Left lung (tissue), 10 donors: ENCODE results near the gene UBE2G1. TPM values are rescaled to one million over a fixed set of nuclear protein-coding genes. Genes with fewer than 3 reads are reported as not detected.

Experiments
- ATAC-seq: fragments of 200-7000 bp; cut with Tn5 transposase; one replicate; pipeline ENCODE4 v1.9.1; 2020; ENCODE audit warnings: moderate library complexity
- DNase-seq, 4 donors: peaks; one replicate each; pipeline ENCODE4 v3.0.0-alpha.2; 2013 to 2020
- H3K27ac ChIP-seq, 2 donors: fragments of 200-600 bp; sonication (generic) in 1 of 2; one replicate each; pipeline versions ENCODE4 v1.5.0 to v1.8.0; 2020 to 2021
- H3K27me3 ChIP-seq, 2 donors: fragments of 200-600 bp; sonication (generic) in 1 of 2; one replicate each; pipeline versions ENCODE4 v1.5.0 to v1.8.0; 2020 to 2021
- H3K36me3 ChIP-seq, 2 donors: fragments of 200-600 bp; sonication (generic) in 1 of 2; one replicate each; pipeline versions ENCODE4 v1.5.0 to v1.8.0; 2020 to 2021
- H3K4me1 ChIP-seq, 2 donors: fragments of 200-600 bp; one replicate each; pipeline ENCODE4 v1.8.0; 2021
- H3K4me3 ChIP-seq, 2 donors: fragments of 200-600 bp; sonication (generic) in 1 of 2; one replicate each; pipeline versions ENCODE4 v1.5.0 to v1.8.0; 2020 to 2021; ENCODE audit warnings: mild to moderate bottlenecking in 1 of 2
- H3K9me3 ChIP-seq, 2 donors: fragments of 200-600 bp; sonication (generic) in 1 of 2; one replicate each; pipeline versions ENCODE4 v1.5.0 to v1.8.0; 2020 to 2021
- CTCF ChIP-seq, 2 donors: fragments of 200-600 bp; sonication (generic) in 1 of 2; IDR thresholded peaks; one replicate each; pipeline versions ENCODE4 v1.5.0 to v1.8.0; 2021; ENCODE audit warnings: antibody characterized with exemption in 2 of 2
- intact Hi-C, 2 donors: fragments of 100-400 bp; cut with DNase I; formaldehyde crosslinking; loops; one replicate each; pipeline versions ENCODE4 v1.11.2 to v1.14.2; 2022
- polyA plus RNA-seq, 6 donors: library from polyadenylated mRNA; unstranded; fragments of 120-200 nt; gene quantifications; one replicate each; pipeline ENCODE4 v1.2.1, GENCODE V29; 2013; ENCODE audit not compliant: insufficient read length in 6 of 6
- total RNA-seq, 2 donors: library from RNA; stranded (reverse); fragmentation: NEBNext Ultra II Directional; extraction: Animal tissue kit (Norgen Biotek cat#: 25700); gene quantifications; one replicate each; pipeline ENCODE4 v1.2.1, GENCODE V29; 2021
- donor health status: DM: no; HTN: yes; CAD: no.
- donor health status: DM: no; HTN: no; CAD: no.

UBE2G1 gene
- total and polyA plus RNA-seq, 8 donors: 43.3 to 56.9 (median 48.3) TPM

- intact Hi-C loops: no loop called here
- no peak for TF ChIP-seq CTCF (IDR thresholded peaks at IDR 0.05)
- DNase-seq (no peak), ATAC-seq (no peak)
- H3K4me3 ChIP-seq: no peak overlapping the region
- H3K4me1 ChIP-seq: peaks cover 13 to 34% of the 10 kb centered on the region in 2 donors
- H3K36me3 ChIP-seq: no peaks in the 10 kb centered on the region
- no peak overlapping the region for H3K27ac ChIP-seq
- no peaks in the 10 kb centered on the region for H3K9me3 ChIP-seq
- no peaks in the 10 kb centered on the region for H3K27me3 ChIP-seq
These were observed 52.3 kb downstream of the UBE2G1 start for GRCh38 chr17:4314179-4314578.

- DNase-seq (no peak), ATAC-seq (peak; percentile 33)
- H3K4me3 ChIP-seq: no peak overlapping the region
- peaks cover 13 to 40% of the 10 kb centered on the region in 2 donors for H3K4me1 ChIP-seq
- H3K9me3 ChIP-seq: no peaks in the 10 kb centered on the region
- TF ChIP-seq CTCF (IDR thresholded peaks at IDR 0.05): no peak
- intact Hi-C loops: no loop called here
- H3K36me3 ChIP-seq: no peaks in the 10 kb centered on the region
- no peaks in the 10 kb centered on the region for H3K27me3 ChIP-seq
- H3K27ac ChIP-seq: peak overlapping the region in 1 of 2 donors; percentile 4
These were observed 53.0 kb downstream of the UBE2G1 start for GRCh38 chr17:4313221-4314114.

- Histone ChIP-seq H3K4me3 (no peak overlapping the region), H3K4me1 (peaks cover 13 to 33% of the 10 kb centered on the region in 2 donors), H3K27ac (peak overlapping the region in 1 of 2 donors; percentile 40), H3K27me3 (no peaks in the 10 kb centered on the region), H3K36me3 (peaks cover 0 to 12% of the 10 kb centered on the region in 2 donors), H3K9me3 (no peaks in the 10 kb centered on the region)
- peak in 1 of 4 donors; percentile 30 for DNase-seq
- intact Hi-C loops: no loop called here
- ATAC-seq: peak; percentile 36
- no peak for TF ChIP-seq CTCF (IDR thresholded peaks at IDR 0.05)
These were observed 56.0 kb downstream of the UBE2G1 start for GRCh38 chr17:4310354-4311060.

- Histone ChIP-seq H3K36me3 (peaks cover 0 to 12% of the 10 kb centered on the region in 2 donors), H3K27ac (no peak overlapping the region)
- intact Hi-C loops: no loop called here
These were observed 56.6 kb downstream of the UBE2G1 start for GRCh38 chr17:4309897-4310296.

More at GRCh38 chr17:4309897-4310296, 56.6 kb downstream of the UBE2G1 start:
- no peak for TF ChIP-seq CTCF (IDR thresholded peaks at IDR 0.05)
- Histone ChIP-seq H3K4me3 (no peak overlapping the region), H3K27me3 (no peaks in the 10 kb centered on the region), H3K9me3 (no peaks in the 10 kb centered on the region), H3K4me1 (peaks cover 13 to 33% of the 10 kb centered on the region in 2 donors)
- ATAC-seq: no peak
- DNase-seq: no peak
